Measurements from ENCODE around the gene CTTNBP2.

DNA sequence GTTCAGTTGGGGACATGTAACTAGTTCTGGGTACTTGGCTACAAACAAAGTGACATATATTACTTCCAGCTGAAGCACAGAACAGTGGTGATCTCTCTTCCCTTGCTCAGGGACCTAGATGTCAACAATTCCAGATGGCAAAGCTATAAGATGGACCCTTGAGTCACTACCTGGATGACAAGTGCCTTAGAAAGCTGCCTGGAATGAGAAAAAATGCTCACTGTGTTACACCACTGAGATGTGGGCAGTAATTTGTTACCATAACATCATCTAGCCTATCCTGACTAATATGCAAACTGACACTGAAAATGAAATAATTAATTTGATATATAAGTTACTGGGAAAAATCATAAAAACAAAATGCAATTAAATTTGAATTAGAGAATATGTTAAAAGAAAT lies 16.4 kb upstream of the CTTNBP2 start:
- TF ChIP-seq, protein P1, sequence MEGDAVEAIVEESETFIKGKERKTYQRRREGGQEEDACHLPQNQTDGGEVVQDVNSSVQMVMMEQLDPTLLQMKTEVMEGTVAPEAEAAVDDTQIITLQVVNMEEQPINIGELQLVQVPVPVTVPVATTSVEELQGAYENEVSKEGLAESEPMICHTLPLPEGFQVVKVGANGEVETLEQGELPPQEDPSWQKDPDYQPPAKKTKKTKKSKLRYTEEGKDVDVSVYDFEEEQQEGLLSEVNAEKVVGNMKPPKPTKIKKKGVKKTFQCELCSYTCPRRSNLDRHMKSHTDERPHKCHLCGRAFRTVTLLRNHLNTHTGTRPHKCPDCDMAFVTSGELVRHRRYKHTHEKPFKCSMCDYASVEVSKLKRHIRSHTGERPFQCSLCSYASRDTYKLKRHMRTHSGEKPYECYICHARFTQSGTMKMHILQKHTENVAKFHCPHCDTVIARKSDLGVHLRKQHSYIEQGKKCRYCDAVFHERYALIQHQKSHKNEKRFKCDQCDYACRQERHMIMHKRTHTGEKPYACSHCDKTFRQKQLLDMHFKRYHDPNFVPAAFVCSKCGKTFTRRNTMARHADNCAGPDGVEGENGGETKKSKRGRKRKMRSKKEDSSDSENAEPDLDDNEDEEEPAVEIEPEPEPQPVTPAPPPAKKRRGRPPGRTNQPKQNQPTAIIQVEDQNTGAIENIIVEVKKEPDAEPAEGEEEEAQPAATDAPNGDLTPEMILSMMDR (IDR thresholded peaks at IDR 0.05; ENCODE audit: poor library complexity), result no peak
- TF ChIP-seq EZH2phosphoT487 (IDR thresholded peaks at IDR 0.05; ENCODE audit: low read depth, severe bottlenecking, unreplicated experiment), result no peak
